Activated CD8-positive, alpha-beta memory T cell treated with anti-CD3 and anti-CD28 coated beads, Interleukin-2, amount 50 U/mL, for 4 hours (primary cell): ENCODE data around the gene TTLL3.
"Not testable (repeated sequence)": the region's sequence is repeated elsewhere in the genome, so short reads cannot be mapped to it uniquely, and the experiment has no call there.

ENCODE experiments used
- DNase-seq: peaks from one replicate; pipeline ENCODE4 v3.0.0-alpha.2; 2020

Gene TTLL3

GRCh38 chr3:9809615-9810432, at the start of gene TTLL3:
Gene TTLL3, plus strand, starts transcription at chr3:9810262. Its CDS starts 400 bp downstream, at chr3:9810662.
- peak; percentile 40 for DNase-seq

- DNase-seq: no peak
Measured at GRCh38 chr3:9760779-9761505, 49.1 kb upstream of the TTLL3 start.

- no peak for DNase-seq
Measured at GRCh38 chr3:9761919-9762318, 48.1 kb upstream of the TTLL3 start.

GRCh38 chr3:9762871-9763270, 47.2 kb upstream of the TTLL3 start:
- no peak for DNase-seq

GRCh38 chr3:9765865-9766264, 44.2 kb upstream of the TTLL3 start:
- DNase-seq: no peak

GRCh38 chr3:9767418-9767817, 42.6 kb upstream of the TTLL3 start:
- DNase-seq: no peak

GRCh38 chr3:9768141-9768775, 41.8 kb upstream of the TTLL3 start:
- DNase-seq: no peak

GRCh38 chr3:9769012-9769411, 41.0 kb upstream of the TTLL3 start:
- DNase-seq: no peak

- peak; percentile 57 for DNase-seq
Measured at GRCh38 chr3:9769426-9770275, 40.4 kb upstream of the TTLL3 start, which contains the start of gene CAMK1. Gene CAMK1, minus strand, starts transcription at chr3:9769947. Its CDS starts 2,198 bp downstream, at chr3:9767749.

GRCh38 chr3:9770276-9770812, 39.7 kb upstream of the TTLL3 start:
- DNase-seq: no peak

- DNase-seq: not testable (repeated sequence)
Measured at GRCh38 chr3:9771007-9771406, 39.1 kb upstream of the TTLL3 start.

GRCh38 chr3:9776896-9777693, 33.0 kb upstream of the TTLL3 start:
- DNase-seq: no peak

- no peak for DNase-seq
Measured at GRCh38 chr3:9777694-9778021, 32.4 kb upstream of the TTLL3 start.

GRCh38 chr3:9778143-9779074, 31.7 kb upstream of the TTLL3 start:
- peak; percentile 38 for DNase-seq

- DNase-seq: no peak
Measured at GRCh38 chr3:9779075-9779593, 30.9 kb upstream of the TTLL3 start.

- peak; percentile 29 for DNase-seq
Measured at GRCh38 chr3:9779721-9780457, 30.2 kb upstream of the TTLL3 start.

GRCh38 chr3:9780458-9780812, 29.6 kb upstream of the TTLL3 start:
- DNase-seq: no peak

- no peak for DNase-seq
Measured at GRCh38 chr3:9780910-9781309, 29.2 kb upstream of the TTLL3 start.

GRCh38 chr3:9781551-9781950, 28.5 kb upstream of the TTLL3 start:
- no peak for DNase-seq
